GM03348 (cell line): ENCODE results near the gene PROKR1.

Experiments used
- DNase-seq: peaks from one replicate; pipeline ENCODE4 v3.0.0; 2012; ENCODE audit warnings: low spot score

The PROKR1 gene

GRCh38 chr2:68698567-68699377 lies 55.4 kb downstream of the PROKR1 start:
- DNase-seq: no peak

GRCh38 chr2:68700560-68700959 lies 57.2 kb downstream of the PROKR1 start:
- DNase-seq: no peak

- no peak for DNase-seq
Observed at GRCh38 chr2:68706637-68707036, 63.3 kb downstream of the PROKR1 start.
